NCI-H748 (cell line): Measurements from ENCODE around the gene DUOXA1.
A peak's percentile ranks its signal among the peaks of the same experiment; 100 is the strongest.
"Not testable (repeated sequence)": the region's sequence is repeated elsewhere in the genome, so short reads cannot be mapped to it uniquely, and the experiment has no call there.

Experiments used
- DNase-seq: peaks from one replicate; lab custom pipeline; 2025; ENCODE audit not compliant: unreplicated experiment; lab: John Stamatoyannopoulos, UW

Gene DUOXA1

DNA sequence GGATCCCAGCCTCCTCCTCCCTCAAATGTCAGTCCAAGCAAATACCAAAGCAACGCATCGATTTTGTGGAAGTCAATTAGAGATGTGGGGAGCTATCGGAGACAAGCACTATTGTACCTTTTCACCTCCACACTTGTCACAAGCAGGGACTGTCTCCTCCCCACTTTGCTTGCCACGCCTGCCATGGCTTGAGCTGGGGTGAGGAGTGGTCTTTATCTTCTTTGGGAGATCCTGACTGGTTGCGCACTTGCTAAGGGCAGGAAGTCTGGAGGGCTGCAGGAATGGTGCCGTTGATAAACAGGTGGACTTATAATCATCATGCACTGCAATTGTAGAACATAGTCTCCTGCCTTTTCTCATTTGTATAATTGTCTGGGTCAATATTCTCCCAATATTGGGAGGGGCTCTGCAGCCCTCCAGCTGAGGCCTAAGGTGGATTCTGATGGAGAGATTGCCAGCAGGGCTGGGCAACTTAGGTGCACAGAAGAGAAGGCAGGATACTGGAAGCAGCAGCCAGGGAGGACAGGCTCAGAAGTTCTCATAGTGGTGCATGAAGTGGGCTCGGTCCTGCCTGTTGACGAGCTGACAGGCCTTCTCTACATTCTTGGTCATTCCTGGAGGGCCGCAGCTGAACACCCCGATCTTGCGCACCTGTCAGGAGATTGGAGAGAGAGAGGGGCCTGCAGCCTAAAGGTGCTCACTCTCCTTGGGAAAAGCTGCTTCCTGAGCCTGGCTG, 35.9 kb downstream of the DUOXA1 start:
- no peak for DNase-seq

DNA sequence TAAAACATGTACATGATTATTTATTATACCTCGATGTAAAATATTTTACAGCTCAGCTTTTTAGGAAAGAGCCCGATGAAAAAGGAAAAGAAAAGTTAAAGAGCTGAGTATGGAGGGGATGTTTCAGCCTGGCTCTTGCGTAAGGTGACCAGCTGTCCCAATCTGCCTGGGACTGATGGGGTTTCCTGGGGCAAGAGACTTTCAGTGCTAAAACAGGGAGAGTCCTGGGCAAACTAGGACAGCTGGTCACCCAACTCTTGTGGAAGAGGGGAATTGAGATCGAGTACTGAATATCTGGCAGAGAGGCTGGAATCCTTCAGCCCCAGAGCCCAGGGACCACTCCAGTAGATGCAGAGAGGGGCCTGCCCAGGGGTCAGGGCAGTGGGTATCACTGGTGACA, 36.7 kb downstream of the DUOXA1 start:
- DNase-seq, result no peak

DNA sequence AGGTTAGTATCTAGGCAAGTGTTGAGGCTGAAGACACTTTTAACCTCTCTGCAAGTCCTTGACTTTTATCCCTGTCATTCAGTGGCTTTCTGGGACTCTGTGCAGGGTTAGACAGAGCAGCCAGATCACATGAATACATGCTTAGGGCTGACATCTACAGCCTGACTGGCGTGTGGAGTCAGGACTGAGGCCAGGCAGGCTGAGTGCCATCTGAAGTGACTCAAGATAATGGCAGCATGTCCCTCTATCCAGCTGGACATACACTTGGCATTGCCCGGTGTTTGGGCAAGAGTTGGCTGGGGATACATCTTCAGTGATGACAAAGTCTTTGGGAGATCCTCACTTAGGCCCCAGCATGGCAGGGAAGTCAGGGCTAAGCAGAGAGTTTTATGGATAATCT, 38.1 kb downstream of the DUOXA1 start:
- no peak for DNase-seq

DNA sequence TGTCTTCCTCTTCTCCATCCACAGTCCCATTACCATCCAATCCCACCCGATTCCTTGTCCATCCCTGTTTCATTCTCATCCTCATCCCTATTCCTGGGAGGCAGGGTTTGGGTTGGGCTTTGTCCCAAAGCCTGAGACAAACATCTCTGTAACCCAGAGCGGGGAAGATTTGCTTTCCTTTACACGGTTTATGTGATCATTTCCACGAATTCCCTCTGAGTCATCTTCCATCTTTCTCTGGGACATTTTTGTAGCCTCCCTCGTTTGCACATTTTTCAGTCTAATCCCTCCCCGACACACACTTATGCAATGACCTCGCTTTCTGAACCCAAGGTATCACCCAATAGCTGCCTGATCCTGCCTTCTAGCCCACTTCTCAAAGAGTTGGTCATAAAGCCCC, 38.5 kb downstream of the DUOXA1 start:
- no peak for DNase-seq

DNA sequence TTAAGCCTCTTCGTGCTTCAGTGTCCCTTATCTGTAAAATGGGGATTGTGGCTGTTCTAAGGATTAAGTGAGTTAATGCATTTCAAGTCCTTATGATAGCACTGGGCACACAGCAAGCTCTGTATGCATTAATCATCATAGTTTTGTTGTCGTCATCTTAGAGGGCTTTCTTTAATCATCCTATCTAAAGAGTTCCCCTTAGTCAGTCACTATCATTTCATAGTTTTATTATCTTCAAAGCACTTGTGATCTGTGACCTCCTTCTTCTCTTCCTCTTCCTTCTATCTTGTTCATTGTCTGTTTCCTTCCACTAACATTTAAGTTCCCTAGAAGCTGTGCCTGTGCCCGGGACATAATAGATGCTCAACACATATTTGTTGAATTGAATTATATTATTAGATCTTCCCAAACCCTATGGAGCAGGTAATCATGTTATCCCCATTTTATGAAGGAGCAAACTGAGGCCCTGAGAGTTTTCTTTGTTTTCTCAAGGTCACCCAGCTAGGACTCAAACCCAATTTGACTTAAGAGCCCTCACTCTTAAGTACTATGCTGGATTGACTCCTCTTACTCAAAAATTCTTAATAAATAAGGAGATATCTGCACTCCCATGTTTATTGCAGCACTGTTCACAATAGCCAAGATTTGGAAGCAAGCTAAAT, 39.8 kb downstream of the DUOXA1 start:
- DNase-seq, result no peak

DNA sequence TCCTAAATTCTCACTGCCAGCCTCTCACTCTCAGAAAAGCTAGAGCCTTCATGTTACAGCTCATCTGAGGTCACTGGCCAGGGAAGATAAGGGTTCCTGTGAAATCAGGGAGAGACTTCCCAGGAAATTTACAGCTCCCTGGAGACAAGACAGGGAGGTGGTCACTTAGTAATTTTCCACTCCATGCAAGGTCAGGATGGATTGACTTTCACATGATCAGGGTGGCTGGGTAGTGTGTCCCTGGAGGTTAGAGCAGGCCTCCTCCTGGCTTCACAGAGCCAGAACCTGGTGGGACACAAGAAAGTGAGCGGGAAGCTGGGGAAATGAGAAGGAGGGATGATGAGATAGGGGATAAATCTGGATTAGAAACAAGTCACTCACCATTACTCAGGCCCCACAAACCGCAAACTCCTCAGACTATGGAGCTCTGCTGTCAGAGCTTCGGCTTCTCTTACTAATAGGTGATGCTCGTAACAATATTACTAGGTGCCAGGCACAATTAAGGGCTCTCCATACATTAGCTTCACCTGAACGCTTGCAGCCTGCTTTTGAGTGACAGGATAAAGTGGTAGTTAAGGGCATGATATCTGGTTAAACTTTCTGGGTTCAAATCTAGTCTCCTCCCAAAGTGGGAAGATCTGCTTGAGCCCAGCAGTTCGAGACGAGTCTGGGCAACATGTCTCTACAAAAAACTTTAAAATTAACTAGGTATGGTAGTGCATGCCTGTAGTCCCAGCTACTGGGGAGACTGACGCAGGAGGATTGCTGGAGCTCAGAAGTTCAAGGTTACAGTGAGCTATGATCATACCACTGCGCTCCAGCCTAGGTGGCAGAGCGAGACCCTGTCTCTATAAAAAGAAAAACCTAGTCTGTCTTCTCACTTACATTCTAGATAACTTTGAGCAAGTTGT, 40.6 kb downstream of the DUOXA1 start:
- no peak for DNase-seq

DNA sequence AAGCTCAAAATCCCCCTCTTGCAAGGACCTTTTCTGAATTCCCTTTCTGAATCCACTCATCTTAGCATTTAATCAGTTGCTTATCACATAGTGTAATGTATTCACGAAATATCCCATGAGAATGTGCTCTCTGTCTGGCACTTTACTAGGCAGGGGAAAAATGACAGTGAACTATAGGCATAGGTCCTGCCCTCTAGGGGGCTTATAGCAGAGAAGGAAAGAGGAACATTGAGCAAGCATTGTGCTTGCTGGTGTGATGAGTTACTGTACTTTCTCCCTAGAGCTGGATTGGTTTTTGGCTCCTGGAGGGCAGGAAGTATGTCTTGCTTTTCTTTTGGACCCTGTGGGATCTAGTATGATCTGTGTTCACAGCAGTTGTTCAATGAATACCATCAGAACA, 42.2 kb downstream of the DUOXA1 start:
- no peak for DNase-seq

DNA sequence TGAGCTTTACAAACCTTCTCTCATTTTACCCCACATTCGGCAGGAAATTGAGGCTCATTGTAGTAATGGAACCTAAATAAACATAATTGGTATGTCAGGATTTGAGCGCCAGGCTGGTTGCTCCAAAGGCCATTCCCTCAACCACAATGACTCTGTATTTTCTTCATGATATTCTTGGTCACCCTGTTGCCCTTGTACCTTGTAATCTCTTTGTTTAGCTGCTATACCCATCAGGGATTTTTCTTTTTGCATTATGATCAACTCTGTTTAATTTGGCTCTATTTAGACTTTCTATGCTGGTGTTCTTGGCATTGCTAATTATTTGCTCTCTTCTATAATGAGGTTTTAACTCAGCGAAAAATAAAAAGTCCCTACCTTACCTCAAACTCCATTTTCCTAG, 45.5 kb downstream of the DUOXA1 start:
- no peak for DNase-seq

DNA sequence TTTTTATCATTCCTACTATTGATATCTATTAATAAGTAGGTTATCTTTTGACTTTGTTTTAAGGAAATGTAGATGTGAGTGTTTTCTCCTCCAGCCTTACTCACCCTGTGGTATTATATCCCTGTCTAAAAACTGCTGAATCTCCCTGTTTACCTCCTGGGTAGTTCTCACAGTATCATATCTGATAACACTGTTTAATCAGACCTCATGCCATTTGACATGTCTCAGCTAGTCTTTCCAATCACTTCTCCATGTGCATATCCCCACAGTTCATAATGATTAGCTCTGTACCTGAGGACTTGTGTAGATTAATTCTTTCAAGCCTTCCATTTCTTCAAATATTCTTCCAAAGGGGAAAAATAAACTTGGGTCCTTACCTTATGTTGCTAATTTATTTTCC, 46.5 kb downstream of the DUOXA1 start:
- DNase-seq, result no peak

DNA sequence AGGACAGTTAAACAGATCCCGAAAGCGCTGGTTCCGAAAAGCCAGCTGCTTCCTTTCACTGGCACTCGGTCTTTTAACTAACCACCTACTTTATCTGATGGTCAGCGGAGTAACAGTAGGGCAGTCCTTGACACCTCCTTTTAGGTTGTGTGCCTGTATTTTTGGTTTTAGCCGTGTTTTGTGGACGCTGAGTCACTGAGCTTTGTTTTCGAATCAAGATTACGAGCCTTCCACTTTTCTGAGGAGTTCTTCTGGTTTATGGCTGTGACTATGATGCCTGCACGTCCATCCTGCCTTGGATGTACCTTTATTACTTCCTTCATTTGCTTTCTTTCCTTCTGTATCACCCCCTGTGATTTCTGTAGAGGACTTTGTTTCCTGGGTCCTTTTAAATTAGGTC, 47.3 kb downstream of the DUOXA1 start:
- not testable (repeated sequence) for DNase-seq

DNA sequence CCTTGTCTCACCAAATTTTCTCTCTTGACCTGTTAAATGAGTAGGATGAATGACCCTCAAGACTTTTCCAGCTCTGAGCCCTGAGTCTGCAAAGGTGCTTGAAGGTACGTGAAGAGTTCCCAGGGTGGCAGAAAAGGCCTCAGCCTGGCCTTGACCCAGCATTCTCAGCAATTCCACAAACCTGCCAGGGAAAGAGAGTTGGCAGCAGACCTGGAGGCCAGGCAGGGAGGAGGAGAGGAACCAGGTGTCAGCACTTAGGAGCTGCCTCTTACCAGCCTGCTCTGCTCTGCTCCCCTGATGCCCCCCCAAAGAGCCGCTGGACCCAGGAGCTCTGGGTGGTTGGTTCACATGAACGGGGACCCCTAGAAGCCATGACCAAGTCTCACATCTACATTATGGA, 49.1 kb downstream of the DUOXA1 start:
- DNase-seq, result not testable (repeated sequence)

DNA sequence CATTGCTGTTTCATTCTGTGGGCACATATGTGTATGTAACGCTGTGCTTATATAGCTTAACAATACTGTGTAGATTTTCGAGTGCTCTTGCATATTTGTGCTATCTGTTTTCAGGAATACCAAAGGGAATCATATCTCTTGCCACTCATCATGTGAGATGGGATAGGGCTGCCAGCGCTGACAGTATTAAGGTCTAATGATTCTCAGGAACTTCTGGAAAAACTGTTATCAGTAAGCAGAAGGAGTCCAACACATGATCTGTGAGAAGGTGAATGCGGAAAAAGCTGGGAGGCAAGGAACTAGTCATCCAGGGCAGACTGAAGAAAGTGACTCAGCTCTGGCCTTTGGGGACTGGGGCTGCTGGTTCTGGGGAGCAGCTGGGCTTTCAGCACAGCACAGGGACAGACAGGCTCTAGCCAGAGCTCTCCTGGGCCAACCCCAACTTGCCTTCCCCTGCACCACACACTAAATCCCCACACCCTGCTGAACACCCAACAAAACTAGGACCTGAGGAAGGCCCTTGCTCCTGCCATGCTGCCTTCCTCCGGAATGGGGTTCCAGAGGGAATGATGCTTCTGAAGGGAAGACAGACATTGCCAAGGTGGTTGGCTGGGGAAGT, 49.9 kb downstream of the DUOXA1 start:
- not testable (repeated sequence) for DNase-seq

DNA sequence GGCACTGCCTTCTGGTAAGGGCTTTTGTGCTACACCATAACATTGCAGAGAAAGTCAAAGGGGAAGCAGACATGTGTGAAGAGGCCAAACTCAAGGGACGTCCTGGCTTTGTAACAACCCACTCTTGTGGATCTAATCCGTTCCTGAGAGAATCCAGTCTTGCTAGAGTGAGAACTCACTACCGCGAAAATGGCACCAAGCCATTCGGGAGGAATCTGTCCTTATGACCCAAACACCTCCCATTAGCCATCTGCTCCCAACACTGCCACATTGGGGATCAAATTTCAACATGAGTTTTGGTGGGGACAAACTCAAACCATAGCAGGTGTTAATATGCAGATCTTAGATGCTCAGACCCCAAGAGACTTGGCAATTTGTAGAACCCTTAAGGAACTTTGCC, 50.5 kb downstream of the DUOXA1 start:
- peak; percentile 1 for DNase-seq

DNA sequence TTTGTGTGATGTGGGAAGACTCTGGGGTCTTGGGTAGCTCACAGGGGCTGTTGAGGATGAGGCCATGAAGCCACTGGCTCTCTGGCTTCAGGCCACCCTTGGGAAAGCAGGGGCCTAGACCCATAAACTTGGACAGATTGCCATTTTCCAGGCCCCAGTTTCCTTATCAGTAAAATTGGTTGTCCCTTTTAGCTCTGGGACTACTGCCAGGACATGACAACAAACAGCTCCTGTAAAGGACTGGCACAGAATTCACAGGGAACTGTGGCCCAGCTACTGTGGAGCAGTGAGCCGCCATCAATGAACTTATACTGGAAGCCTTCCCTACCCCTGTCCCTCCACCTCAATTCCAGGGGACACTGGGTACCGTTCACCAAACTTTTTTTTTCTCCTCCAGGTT, 52.3 kb downstream of the DUOXA1 start:
- DNase-seq, result not testable (repeated sequence)

DNA sequence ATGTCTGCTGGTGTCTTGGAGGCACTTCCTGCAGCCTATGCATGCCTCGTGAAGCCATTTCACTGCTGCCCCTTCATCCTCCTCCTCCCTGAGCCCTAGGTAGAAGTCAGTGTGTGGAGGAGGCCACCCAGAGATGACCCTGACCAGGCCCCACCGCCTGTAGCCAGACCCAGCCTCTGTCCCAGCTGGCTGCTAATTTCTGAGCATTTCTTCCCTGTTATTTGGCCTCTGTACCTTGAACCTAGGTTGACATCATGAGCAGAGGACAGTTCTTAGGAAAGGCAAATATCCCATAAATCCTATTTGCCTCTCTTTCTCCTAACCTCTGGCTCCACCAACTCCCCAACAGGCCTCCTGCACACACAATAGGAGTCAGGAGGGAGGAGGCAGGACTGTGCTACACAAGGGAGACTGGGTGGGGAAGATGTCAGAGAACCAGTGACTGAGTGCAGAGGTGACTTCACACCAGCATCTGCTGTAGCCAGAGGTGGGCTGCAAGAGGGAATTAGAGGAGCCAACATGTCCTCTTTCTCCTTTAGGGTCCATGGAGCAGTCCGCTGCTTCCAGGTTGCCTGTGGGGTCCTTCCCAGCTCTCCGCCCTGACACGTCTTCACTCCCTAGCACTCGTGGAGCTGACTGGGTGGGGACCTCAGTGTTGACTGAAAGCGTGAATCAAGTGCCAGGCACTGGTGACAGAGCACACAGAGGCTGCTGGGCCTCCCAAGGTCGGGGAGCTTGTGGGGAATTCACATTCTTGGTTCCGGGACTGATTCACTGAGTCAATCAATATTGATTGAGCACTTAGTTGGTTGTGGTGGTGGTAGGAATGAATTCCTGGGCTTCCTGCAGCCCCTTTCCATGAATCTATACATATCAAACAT, 54.0 kb downstream of the DUOXA1 start:
- DNase-seq, result not testable (repeated sequence)

DNA sequence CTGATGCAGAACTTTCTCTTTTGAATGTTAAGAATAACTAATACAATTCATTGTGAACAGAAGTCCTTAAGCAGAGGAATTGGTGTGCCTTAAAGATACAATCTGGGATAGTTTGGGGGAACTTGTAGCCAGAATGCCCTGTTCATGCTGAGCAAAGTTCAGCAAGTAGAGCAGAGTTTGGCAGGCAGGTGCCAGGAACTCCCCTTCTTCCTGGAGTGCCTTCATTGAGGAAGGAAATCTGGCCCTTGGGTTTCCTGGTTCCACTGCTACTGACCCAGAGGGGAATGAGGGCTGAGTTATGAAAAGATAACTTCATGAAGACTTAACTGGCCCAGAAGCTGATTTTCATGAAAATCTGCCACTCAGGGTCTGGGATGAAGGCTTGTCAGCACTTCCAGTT, 56.1 kb downstream of the DUOXA1 start:
- not testable (repeated sequence) for DNase-seq

DNA sequence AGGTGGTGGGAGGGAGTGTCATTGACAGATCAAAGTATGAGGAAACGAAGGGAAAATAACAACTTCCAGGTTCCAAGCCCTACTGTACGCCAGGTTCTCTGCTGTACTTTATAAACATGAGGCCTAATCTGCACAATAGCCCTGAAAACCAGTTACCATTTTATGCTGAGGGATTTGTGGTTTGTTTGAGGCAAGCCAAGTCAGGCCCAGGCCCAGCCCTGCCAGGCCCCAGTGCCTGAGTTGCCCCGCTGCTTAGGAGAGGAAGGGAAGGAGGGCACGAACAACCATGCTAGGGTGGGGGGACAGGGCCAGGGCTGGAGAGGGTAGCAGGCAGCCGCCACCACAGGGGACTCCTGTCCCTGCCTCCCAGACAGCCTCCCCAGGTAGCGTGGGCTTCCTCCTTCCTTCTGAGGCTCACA, 59.7 kb downstream of the DUOXA1 start:
- not testable (repeated sequence) for DNase-seq
